Measurements from ENCODE around the gene IGF2R.
"Not testable (repeated sequence)": the region's sequence is repeated elsewhere in the genome, so short reads cannot be mapped to it uniquely, and the experiment has no call there.

Gene IGF2R

GRCh38 chr6:160138839-160139419 is 170.0 kb downstream of the IGF2R start:
- no peak for DNase-seq (ENCODE audit: low read depth in 3 of 3)

- no peak for DNase-seq (ENCODE audit: low read depth in 3 of 3)
Observed at GRCh38 chr6:160139420-160139851, 170.6 kb downstream of the IGF2R start.

- DNase-seq (ENCODE audit: low read depth in 3 of 3) = not testable (repeated sequence)
Observed at GRCh38 chr6:160140493-160140892, 171.6 kb downstream of the IGF2R start.

- DNase-seq (ENCODE audit: low read depth in 3 of 3) = no peak
Observed at GRCh38 chr6:160141001-160141726, 172.3 kb downstream of the IGF2R start.

DNA sequence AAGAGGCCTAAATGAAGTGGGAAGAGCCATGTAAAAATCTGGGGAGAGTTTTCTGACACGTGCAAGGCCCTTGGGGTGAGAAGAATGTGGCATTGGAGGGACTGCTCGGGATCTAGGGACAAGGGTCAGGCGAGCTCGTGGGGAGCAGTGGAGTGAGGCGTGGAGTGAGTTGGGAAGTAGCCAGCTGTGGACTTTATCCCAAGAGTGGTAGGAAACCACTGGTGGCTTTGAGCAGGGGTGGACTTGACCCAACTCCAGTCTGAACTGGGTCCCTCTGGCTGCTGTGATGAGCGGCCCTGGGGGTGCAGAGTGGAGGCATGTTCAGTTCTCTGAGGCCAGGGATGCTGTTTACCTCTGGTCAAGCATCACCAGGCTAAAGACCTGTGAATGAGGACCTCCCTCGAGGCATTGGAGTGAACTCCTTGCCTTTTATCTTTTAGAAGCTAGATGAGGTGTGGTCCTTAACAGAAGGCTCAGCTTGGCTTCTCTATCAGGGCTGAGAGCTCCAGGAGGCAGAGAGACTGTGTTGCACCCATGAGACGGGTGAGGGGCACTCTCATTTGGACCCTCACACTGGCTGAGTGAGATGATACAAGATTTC is 173.3 kb downstream of the IGF2R start:
- no peak for DNase-seq (ENCODE audit: low read depth in 3 of 3)

GRCh38 chr6:160146454-160147145 is 177.7 kb downstream of the IGF2R start:
- DNase-seq (ENCODE audit: low read depth in 3 of 3) = no peak

- no peak for DNase-seq (ENCODE audit: low read depth in 3 of 3)
Observed at GRCh38 chr6:160147146-160147536, 178.3 kb downstream of the IGF2R start.

DNA sequence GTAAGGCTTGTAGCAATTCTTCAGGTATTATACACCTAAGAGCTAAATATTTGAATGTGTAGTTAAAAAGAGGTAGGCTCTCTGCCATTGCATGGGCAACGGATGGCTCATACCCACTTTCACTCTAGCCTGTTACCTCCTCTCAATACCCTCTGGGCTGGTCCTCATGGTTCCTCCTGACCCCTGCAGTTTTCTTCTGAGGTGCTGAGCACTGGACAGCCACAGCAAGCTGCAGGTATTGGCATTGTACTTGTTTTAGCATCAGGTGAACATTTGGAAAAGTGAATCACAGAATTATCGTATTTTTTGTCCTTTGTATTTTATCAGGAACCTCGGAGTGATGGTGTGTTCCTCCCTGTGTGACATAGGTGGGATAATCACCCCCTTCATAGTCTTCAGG is 185.6 kb downstream of the IGF2R start:
- DNase-seq (ENCODE audit: low read depth in 3 of 3) = no peak

DNA sequence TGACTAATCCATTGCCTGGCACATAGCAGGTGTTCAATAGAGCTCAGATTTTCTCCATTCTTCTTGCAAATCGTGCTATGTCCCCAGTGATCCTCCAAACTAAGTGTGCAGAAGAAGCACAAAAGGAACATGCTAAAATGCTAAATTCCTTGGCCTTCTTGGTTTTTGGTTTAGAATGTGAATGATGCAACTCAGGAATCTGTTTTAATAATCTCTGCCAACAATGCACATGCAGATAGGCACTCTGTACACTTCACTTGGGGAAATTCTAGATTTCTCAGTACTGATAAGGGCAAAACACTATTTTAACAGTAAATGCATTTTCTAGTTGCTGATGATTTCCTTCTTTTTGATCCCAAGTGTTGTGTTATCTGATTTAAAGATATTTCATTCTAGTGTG is 188.0 kb downstream of the IGF2R start:
- no peak for DNase-seq (ENCODE audit: low read depth in 3 of 3)

DNA sequence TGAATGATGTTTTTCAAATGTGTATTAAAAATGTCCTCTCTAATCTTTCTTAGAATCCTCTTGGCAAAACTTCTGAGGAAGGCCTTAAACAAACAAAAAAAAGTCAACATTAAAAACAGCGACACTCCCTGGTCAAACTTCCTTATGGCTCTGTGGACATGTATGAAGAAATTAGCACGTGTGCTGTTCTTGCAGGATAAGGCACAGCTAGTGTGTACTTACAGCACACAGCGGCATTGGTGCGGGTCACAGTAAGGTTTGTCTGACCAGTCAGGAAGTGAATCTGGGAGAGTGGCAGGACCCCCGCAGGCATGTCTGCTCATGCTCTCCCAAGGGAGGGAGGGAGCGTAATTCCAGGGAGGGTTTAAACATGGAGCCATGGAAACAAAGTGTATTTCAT is 191.6 kb downstream of the IGF2R start:
- DNase-seq (ENCODE audit: low read depth in 3 of 3) = no peak
